K562 (cell line): ENCODE data around the gene ILDR1. TPM values are rescaled to one million over a fixed set of nuclear protein-coding genes. Genes with fewer than 3 reads are reported as not detected.

Source experiments
- ATAC-seq: fragments of 200-7000 bp; cut with Tn5 transposase; 3 replicates; pipeline ENCODE4 v1.9.1; 2020; ENCODE audit warnings: moderate library complexity
- BruUV-seq: library from RNA; stranded (reverse); fragments of 400-500 nt; replicated peaks from 2 replicates; lab custom pipeline; 2021; lab: Mats Ljungman, UMichigan
- CTCF ChIA-PET: fragments of 300-600 bp; formaldehyde crosslinking; extraction: SDS; loops from one replicate; lab custom pipeline; 2021; ENCODE audit warnings: low intra/inter-chr PET ratio; lab: Yijun Ruan, JAX
- POLR2A ChIA-PET: fragments of 300-600, 350-650 bp; sonication (Branson Sonifier 250); formaldehyde crosslinking; extraction: SDS; loops from one replicate; lab custom pipeline; 2021; ENCODE audit warnings: antibody characterized with exemption, inconsistent platforms; lab: Yijun Ruan, JAX
- DNase-seq, 4 experiments: peaks; one replicate each; pipeline versions ENCODE4 v3.0.0 to v3.0.0-alpha.2; 2011 to 2018; ENCODE audit warnings: low spot score in 3 of 4, mixed read lengths in 3 of 4; ENCODE audit errors: extremely low read depth in 1 of 4
- FAIRE-seq: peaks from 2 replicates; lab custom pipeline; 2011; peaks lifted over from hg19 to GRCh38; lab: Jason Lieb, UNC
- H2AFZ ChIP-seq: 2 replicates; pipeline ENCODE4 v1.6.0; 2011; ENCODE audit warnings: low read depth, low read length, control low read depth, inconsistent platforms
- H3K27ac ChIP-seq: fragments of 200-600 bp; 3 replicates; pipeline ENCODE4 v1.8.0; 2011; ENCODE audit warnings: low read depth, mild to moderate bottlenecking, control low read depth, inconsistent platforms, low read length, moderate library complexity, mixed read lengths; ENCODE audit errors: extremely low read depth
- H3K27me3 ChIP-seq, 2 experiments: fragments of 300-600 bp in 1 of 2; 2 replicates in 1 of 2; 3 replicates in 1 of 2; pipeline versions ENCODE4 v1.6.0 to v1.8.0; 2011; ENCODE audit warnings: inconsistent platforms in 2 of 2, low read length in 2 of 2, mild to moderate bottlenecking in 1 of 2, mixed read lengths in 1 of 2, moderate library complexity in 1 of 2; ENCODE audit not compliant: control insufficient read depth in 2 of 2, insufficient read depth in 2 of 2
- H3K36me3 ChIP-seq: fragments of 300-600 bp; 3 replicates; pipeline ENCODE4 v1.8.0; 2011; ENCODE audit warnings: mild to moderate bottlenecking, low read length, inconsistent platforms; ENCODE audit not compliant: control insufficient read depth, insufficient read depth
- H3K4me1 ChIP-seq, 2 experiments: fragments of 200-600 bp in 1 of 2; replicated peaks in 1 of 2; 2 replicates in 1 of 2; 3 replicates in 1 of 2; pipeline versions ENCODE4 v1.5.1 to v1.8.0; 2011; ENCODE audit warnings: inconsistent platforms in 2 of 2, low read length in 2 of 2, mild to moderate bottlenecking in 1 of 2, mixed read lengths in 1 of 2, moderate library complexity in 1 of 2; ENCODE audit not compliant: control insufficient read depth in 2 of 2, insufficient read depth in 2 of 2
- H3K4me2 ChIP-seq: 2 replicates; pipeline ENCODE4 v1.6.1; 2011; ENCODE audit warnings: low read length, control low read depth, inconsistent platforms, mixed read lengths; ENCODE audit not compliant: insufficient read depth
- H3K4me3 ChIP-seq: fragments of 200-600 bp; sonication (generic), shearing (Covaris generic); 2 replicates; pipeline ENCODE4 v1.5.1; 2016; ENCODE audit warnings: control low read depth, inconsistent platforms
- H3K79me2 ChIP-seq: fragments of 200-600 bp; 3 replicates; pipeline ENCODE4 v1.8.0; 2011; ENCODE audit warnings: low read length, inconsistent platforms; ENCODE audit not compliant: control insufficient read depth, insufficient read depth
- H3K9ac ChIP-seq, 2 experiments: 2 replicates each; pipeline versions ENCODE4 v1.6.0 to v1.6.1; 2011; ENCODE audit warnings: low read depth in 2 of 2, low read length in 2 of 2, control low read depth in 1 of 2, inconsistent platforms in 1 of 2, mild to moderate bottlenecking in 1 of 2, mixed read lengths in 1 of 2; ENCODE audit not compliant: insufficient read depth in 1 of 2
- H3K9me1 ChIP-seq: one replicate; pipeline ENCODE4 v1.6.0; 2011; ENCODE audit warnings: inconsistent platforms, mild to moderate bottlenecking, low read length, moderate library complexity; ENCODE audit not compliant: control insufficient read depth, insufficient read depth
- H3K9me3 ChIP-seq: replicated peaks from 2 replicates; pipeline ENCODE4 v1.5.1; 2011; ENCODE audit warnings: low read depth, low read length, inconsistent platforms; ENCODE audit not compliant: control insufficient read depth, insufficient read depth
- H4K20me1 ChIP-seq: replicated peaks from 2 replicates; pipeline ENCODE4 v1.6.1; 2011; ENCODE audit warnings: low read length, inconsistent platforms, mixed read lengths; ENCODE audit not compliant: control insufficient read depth, insufficient read depth
- CCAR2 ChIP-seq: fragments of 200-400 bp; formaldehyde crosslinking; IDR thresholded peaks from 2 replicates; pipeline ENCODE4 v1.6.1; 2017; ENCODE audit warnings: mild to moderate bottlenecking, low read depth, low read length
- E2F8 ChIP-seq: fragments of 450-650 bp; IDR thresholded peaks from 2 replicates; pipeline ENCODE4 v1.7.1; 2018; ENCODE audit warnings: mild to moderate bottlenecking, low read depth; ENCODE audit not compliant: partially characterized antibody
- GTF2A2 ChIP-seq: IDR thresholded peaks from 2 replicates; pipeline ENCODE4 v1.6.1; 2016; ENCODE audit warnings: mild to moderate bottlenecking, missing genetic modification characterization, missing compliant biosample characterization
- GTF2E2 ChIP-seq: fragments of 200-800 bp; sonication (Bioruptor generic); IDR thresholded peaks from 2 replicates; pipeline ENCODE4 v1.6.1; 2016; ENCODE audit warnings: missing genetic modification characterization, missing compliant biosample characterization
- PRPF4 ChIP-seq: fragments of 200-400 bp; formaldehyde crosslinking; IDR thresholded peaks from one replicate; pipeline ENCODE4 v1.6.1; 2017; ENCODE audit warnings: low read length, low read depth, mild to moderate bottlenecking; ENCODE audit not compliant: insufficient read depth, poor library complexity, severe bottlenecking
- PTBP1 ChIP-seq: fragments of 200-400 bp; formaldehyde crosslinking; IDR thresholded peaks from 2 replicates; pipeline ENCODE4 v1.6.1; 2017; ENCODE audit warnings: low read depth, low read length
- RBM15 ChIP-seq: fragments of 200-400 bp; formaldehyde crosslinking; IDR thresholded peaks from 2 replicates; pipeline ENCODE4 v1.6.1; 2018; ENCODE audit warnings: mild to moderate bottlenecking, low read length, moderate library complexity; ENCODE audit not compliant: insufficient read depth
- RNF2 ChIP-seq: sonication (generic); IDR thresholded peaks from 2 replicates; pipeline ENCODE4 v1.6.1; 2016
- SLC30A9 ChIP-seq: fragments of 250-450 bp; sonication (Bioruptor Pico); IDR thresholded peaks from 2 replicates; pipeline ENCODE4 v1.8.0; 2022; ENCODE audit warnings: mild to moderate bottlenecking, moderate library complexity
- SREBF1 ChIP-seq: fragments of 150-350 bp; IDR thresholded peaks from 2 replicates; pipeline ENCODE4 v1.6.1; 2014; ENCODE audit warnings: antibody characterized with exemption, low read depth, low read length, borderline replicate concordance
- TEAD2 ChIP-seq: fragments of 450-650 bp; IDR thresholded peaks from 2 replicates; pipeline ENCODE4 v1.6.1; 2016; ENCODE audit warnings: missing genetic modification characterization, control low read depth, missing compliant biosample characterization
- ZBTB9 ChIP-seq: fragments of 450-650 bp; formaldehyde crosslinking; IDR thresholded peaks from 2 replicates; pipeline ENCODE4 v1.4.0; 2020; ENCODE audit warnings: mild to moderate bottlenecking, moderate library complexity
- WGBS: fragments of 100-300 bp; shearing (Covaris generic); methylation state at CpG from one replicate; pipeline ENCODE4 v1.1.6; 2016; ENCODE audit warnings: low coverage, mixed read lengths; ENCODE audit not compliant: insufficient coverage; ENCODE audit errors: missing lambda C conversion rate; 5-methylcytosine and 5-hydroxymethylcytosine counted together
- in situ Hi-C: fragments of 300-500 bp; cut with MboI; formaldehyde crosslinking; loops from 4 replicates; pipeline ENCODE4 v1.15.0; 2018; ENCODE audit warnings: inconsistent platforms, mixed read lengths
- intact Hi-C: fragments of 100-400 bp; cut with micrococcal nuclease; formaldehyde crosslinking; loops from 2 replicates; pipeline ENCODE4 v1.14.2; 2022
- polyA plus RNA-seq, 8 experiments: library from polyadenylated mRNA; depleted of rRNA in 4 of 8; stranded (reverse) in 5 of 8; unstranded in 3 of 8; fragments of >200 nt; fragmentation: Nextera tagmentation in 2 of 8; fragmentation: Illumina TruSeq in 1 of 8; extraction: Ambion mirVana in 2 of 8; extraction: Trizol in 1 of 8; gene quantifications; 2 replicates each; pipeline versions ENCODE4 v1.2.1 to v1.2.3, GENCODE V29; 2011 to 2014; ENCODE audit warnings: inconsistent platforms in 1 of 8, missing spikeins in 1 of 8
- total RNA-seq, 7 experiments: library from RNA; depleted of rRNA in 6 of 7; stranded (reverse); fragments of >200 nt in 6 of 7; fragmentation: Illumina TruSeq in 2 of 7; extraction: Trizol in 2 of 7; gene quantifications; 2 replicates each; pipeline versions ENCODE4 v1.2.1 to v1.2.3, GENCODE V29; 2011 to 2021; ENCODE audit warnings: low replicate concordance in 1 of 7

ILDR1 gene
- total and polyA plus RNA-seq, 9 of the 15 experiments (the other 6 are each of a cell fraction or from before 2014, with no cell fraction given): 0.04 TPM; not detected in 8

GRCh38 chr3:121957674-121958415 lies 64.2 kb downstream of the ILDR1 start:
- POLR2A ChIA-PET: interaction anchor here (0.7 kb wide), 1 partner anchor 39 kb away, joined by 3 read pairs; no protein-coding TSS in a partner anchor
- Histone ChIP-seq H3K27ac (no peak overlapping the region), H3K9ac (no peak overlapping the region), H2AFZ (no peak overlapping the region), H3K27me3 (no peaks in the 10 kb centered on the region), H3K79me2 (no peaks in the 10 kb centered on the region), H3K4me3 (no peak overlapping the region), H3K36me3 (no peaks in the 10 kb centered on the region), H3K4me1 (no peaks in the 10 kb centered on the region), H3K9me1 (no peaks in the 10 kb centered on the region), H4K20me1 (no peaks in the 10 kb centered on the region), H3K9me3 (no peaks in the 10 kb centered on the region), H3K4me2 (no peak overlapping the region)
- TF ChIP-seq SLC30A9 (CRISPR knock-in tag): no peak
- TF ChIP-seq RBM15: no peak
- no peak for TF ChIP-seq CCAR2
- no peak for TF ChIP-seq TEAD2 (tag)
- TF ChIP-seq SREBF1: no peak
- intact Hi-C loops: no loop called here
- no peak for ATAC-seq
- CTCF ChIA-PET: no interaction called here
- DNase-seq: no peak
- in situ Hi-C loops: no loop called here
- no peak for FAIRE-seq
- 0% methylated on average over 2 of the region's 2 CpGs for WGBS
- BruUV-seq: no TSS peak

GRCh38 chr3:121956363-121956762 lies 65.7 kb downstream of the ILDR1 start:
- no peak for FAIRE-seq
- Histone ChIP-seq H3K79me2 (no peaks in the 10 kb centered on the region), H3K27ac (no peak overlapping the region), H2AFZ (no peak overlapping the region), H3K4me2 (no peak overlapping the region), H3K36me3 (no peaks in the 10 kb centered on the region), H3K4me1 (no peaks in the 10 kb centered on the region), H3K27me3 (no peaks in the 10 kb centered on the region), H3K9me1 (no peaks in the 10 kb centered on the region), H4K20me1 (no peaks in the 10 kb centered on the region), H3K9me3 (no peaks in the 10 kb centered on the region), H3K4me3 (no peak overlapping the region), H3K9ac (no peak overlapping the region)
- no peak for DNase-seq
- in situ Hi-C loops: no loop called here
- 3% methylated on average over 3 of the region's 3 CpGs for WGBS
- CTCF ChIA-PET: no interaction called here
- intact Hi-C loops: no loop called here
- BruUV-seq: no TSS peak
- no peak for ATAC-seq
- POLR2A ChIA-PET: no interaction called here
- TF ChIP-seq GTF2E2 (tag) (no peak), GTF2A2 (no peak), PTBP1 (no peak), E2F8 (no peak), RNF2 (no peak), PRPF4 (no peak), ZBTB9 (no peak)
